Osteocyte (in vitro differentiated cells): ENCODE measurements around the gene TMPRSS3. TPM values are rescaled to one million over a fixed set of nuclear protein-coding genes. Genes with fewer than 3 reads are reported as not detected.

ENCODE experiments used
- DNase-seq: peaks from one replicate; pipeline ENCODE4 v3.0.0; 2021; ENCODE audit warnings: mixed read lengths; ENCODE audit not compliant: unreplicated experiment; ENCODE audit errors: extremely low spot score
- H3K27ac Mint-ChIP-seq: one replicate; pipeline ENCODE4 v1.8.0; 2021; ENCODE audit warnings: mild to moderate bottlenecking, mixed read lengths; ENCODE audit not compliant: unreplicated experiment
- H3K27me3 Mint-ChIP-seq: one replicate; pipeline ENCODE4 v1.8.0; 2021; ENCODE audit warnings: mixed read lengths; ENCODE audit not compliant: unreplicated experiment
- H3K36me3 Mint-ChIP-seq: one replicate; pipeline ENCODE4 v1.8.0; 2021; ENCODE audit warnings: mixed read lengths; ENCODE audit not compliant: unreplicated experiment
- H3K4me1 Mint-ChIP-seq: one replicate; pipeline ENCODE4 v1.8.0; 2021; ENCODE audit warnings: mixed read lengths; ENCODE audit not compliant: unreplicated experiment
- H3K4me3 Mint-ChIP-seq: one replicate; pipeline ENCODE4 v1.8.0; 2021; ENCODE audit warnings: mild to moderate bottlenecking, moderate library complexity, mixed read lengths; ENCODE audit not compliant: unreplicated experiment
- H3K9me3 Mint-ChIP-seq: one replicate; pipeline ENCODE4 v1.8.0; 2021; ENCODE audit warnings: mixed read lengths; ENCODE audit not compliant: unreplicated experiment
- long read RNA-seq: library from polyadenylated mRNA; unstranded; transcript quantifications from one replicate; pipeline ENCODE4 v2.0.0, GENCODE V29; 2021
- total RNA-seq: library from RNA; stranded (reverse); gene quantifications from 2 replicates; pipeline ENCODE4 v1.2.1, GENCODE V29; 2021
- TF ChIP-seq, protein P1 (sequence below): fragments of 200-600 bp; sonication (generic); IDR thresholded peaks from 2 replicates; pipeline ENCODE4 v1.5.0; 2021; ENCODE audit warnings: antibody characterized with exemption, mild to moderate bottlenecking, moderate library complexity

TMPRSS3 gene
- total RNA-seq: not detected in 2 replicates
- long read RNA-seq, partial matches to known transcripts: 0 of 1 reads
- long read RNA-seq, other reads (novel, unspliced or antisense): 0 of 1 reads

DNA sequence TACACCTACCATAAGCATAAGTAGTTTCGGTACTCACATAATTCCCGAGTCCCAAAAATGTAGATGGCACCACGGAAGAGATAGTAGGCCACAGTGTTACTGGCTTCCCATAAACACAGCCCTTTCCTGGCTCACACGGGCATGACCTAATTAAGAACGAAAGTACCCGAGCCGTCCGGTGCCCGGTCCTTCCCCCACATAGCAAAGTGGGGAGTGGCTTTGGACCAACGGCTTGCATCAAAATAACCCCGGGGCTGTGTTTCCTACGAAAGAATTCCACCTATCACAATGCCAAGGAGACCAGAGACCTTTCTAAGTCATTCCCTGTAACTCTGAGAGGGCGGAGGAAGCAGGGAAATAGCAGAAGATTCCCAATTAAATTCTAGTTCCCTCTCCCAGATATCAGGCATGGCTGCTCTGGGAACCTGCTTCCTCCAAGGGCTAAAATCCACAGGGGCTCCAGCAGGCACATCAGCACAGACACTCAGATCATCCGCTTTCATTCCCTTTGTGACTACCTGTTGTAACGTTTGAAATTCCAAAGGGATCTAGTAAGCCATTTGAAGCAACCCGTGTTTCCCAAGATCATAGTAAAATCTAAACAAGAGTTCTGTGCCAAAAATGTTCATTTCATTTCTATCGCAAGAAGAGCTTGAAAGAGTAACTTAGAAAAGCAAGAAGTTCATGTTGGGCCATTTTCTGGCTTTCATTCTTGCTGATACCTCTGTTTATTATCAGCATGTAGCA lies at the start of gene TMPRSS3:
TSS of gene TMPRSS3 (minus strand) at position 148 of the 747 bp plus-strand sequence. CDS start 635 bp downstream, outside the sequence.
- no peaks in the 10 kb centered on the region for H3K36me3 Mint-ChIP-seq
- H3K9me3 Mint-ChIP-seq: no peaks in the 10 kb centered on the region
- H3K4me3 Mint-ChIP-seq: no peak within 1 kb of the TSS
- TF ChIP-seq, protein P1, sequence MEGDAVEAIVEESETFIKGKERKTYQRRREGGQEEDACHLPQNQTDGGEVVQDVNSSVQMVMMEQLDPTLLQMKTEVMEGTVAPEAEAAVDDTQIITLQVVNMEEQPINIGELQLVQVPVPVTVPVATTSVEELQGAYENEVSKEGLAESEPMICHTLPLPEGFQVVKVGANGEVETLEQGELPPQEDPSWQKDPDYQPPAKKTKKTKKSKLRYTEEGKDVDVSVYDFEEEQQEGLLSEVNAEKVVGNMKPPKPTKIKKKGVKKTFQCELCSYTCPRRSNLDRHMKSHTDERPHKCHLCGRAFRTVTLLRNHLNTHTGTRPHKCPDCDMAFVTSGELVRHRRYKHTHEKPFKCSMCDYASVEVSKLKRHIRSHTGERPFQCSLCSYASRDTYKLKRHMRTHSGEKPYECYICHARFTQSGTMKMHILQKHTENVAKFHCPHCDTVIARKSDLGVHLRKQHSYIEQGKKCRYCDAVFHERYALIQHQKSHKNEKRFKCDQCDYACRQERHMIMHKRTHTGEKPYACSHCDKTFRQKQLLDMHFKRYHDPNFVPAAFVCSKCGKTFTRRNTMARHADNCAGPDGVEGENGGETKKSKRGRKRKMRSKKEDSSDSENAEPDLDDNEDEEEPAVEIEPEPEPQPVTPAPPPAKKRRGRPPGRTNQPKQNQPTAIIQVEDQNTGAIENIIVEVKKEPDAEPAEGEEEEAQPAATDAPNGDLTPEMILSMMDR: no peak
- peaks cover 35% of the 10 kb centered on the region for H3K4me1 Mint-ChIP-seq
- no peak for DNase-seq
- peaks cover 11% of the 10 kb centered on the region for H3K27me3 Mint-ChIP-seq
- peak within 1 kb of the TSS; percentile 39 for H3K27ac Mint-ChIP-seq

DNA sequence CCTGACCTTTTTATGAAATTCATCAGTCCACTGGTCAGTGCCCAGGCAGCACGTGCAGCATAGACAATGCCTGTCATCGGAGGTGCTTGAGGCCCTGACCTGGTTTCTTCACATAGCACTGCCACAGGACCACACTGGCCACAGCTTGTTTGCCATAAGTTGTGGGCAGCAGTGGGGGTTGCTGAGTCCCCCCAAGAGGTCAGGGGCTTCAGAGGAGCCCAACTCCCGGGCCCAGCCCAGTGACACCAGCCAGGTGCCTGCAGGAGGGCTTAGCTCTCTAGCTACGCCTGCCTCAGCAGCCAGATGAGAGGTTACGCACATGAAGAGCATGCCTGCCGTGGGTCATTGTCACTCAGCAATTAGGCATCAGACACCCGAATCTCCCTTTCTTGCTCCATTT lies 49.5 kb upstream of the TMPRSS3 start:
- peaks cover 29% of the 10 kb centered on the region for H3K27me3 Mint-ChIP-seq
- no peaks in the 10 kb centered on the region for H3K9me3 Mint-ChIP-seq
- TF ChIP-seq, protein P1: no peak
- no peak overlapping the region for H3K27ac Mint-ChIP-seq
- peaks cover 6% of the 10 kb centered on the region for H3K4me1 Mint-ChIP-seq
- no peaks in the 10 kb centered on the region for H3K36me3 Mint-ChIP-seq
- DNase-seq: no peak
- no peak overlapping the region for H3K4me3 Mint-ChIP-seq

DNA sequence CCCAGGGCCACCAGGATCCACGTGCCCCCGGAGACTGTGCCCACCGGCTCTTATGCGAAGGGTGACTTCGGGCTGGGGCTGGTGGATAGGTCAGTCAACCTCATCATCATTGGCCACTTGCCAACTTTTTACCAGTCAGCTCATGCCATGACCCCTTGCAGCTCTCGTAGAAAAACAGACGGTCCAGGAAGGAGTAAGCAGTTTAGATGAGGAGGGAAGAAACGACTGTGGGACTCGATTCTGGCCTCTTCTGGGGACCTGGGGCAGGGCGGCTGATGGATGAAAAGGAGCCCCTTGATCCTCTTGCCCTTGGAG lies 48.9 kb upstream of the TMPRSS3 start:
- H3K27ac Mint-ChIP-seq: no peak overlapping the region
- H3K36me3 Mint-ChIP-seq: no peaks in the 10 kb centered on the region
- peaks cover 29% of the 10 kb centered on the region for H3K27me3 Mint-ChIP-seq
- TF ChIP-seq, protein P1: no peak
- peaks cover under 1% of the 10 kb centered on the region for H3K4me1 Mint-ChIP-seq
- no peak overlapping the region for H3K4me3 Mint-ChIP-seq
- no peak for DNase-seq
- no peaks in the 10 kb centered on the region for H3K9me3 Mint-ChIP-seq

DNA sequence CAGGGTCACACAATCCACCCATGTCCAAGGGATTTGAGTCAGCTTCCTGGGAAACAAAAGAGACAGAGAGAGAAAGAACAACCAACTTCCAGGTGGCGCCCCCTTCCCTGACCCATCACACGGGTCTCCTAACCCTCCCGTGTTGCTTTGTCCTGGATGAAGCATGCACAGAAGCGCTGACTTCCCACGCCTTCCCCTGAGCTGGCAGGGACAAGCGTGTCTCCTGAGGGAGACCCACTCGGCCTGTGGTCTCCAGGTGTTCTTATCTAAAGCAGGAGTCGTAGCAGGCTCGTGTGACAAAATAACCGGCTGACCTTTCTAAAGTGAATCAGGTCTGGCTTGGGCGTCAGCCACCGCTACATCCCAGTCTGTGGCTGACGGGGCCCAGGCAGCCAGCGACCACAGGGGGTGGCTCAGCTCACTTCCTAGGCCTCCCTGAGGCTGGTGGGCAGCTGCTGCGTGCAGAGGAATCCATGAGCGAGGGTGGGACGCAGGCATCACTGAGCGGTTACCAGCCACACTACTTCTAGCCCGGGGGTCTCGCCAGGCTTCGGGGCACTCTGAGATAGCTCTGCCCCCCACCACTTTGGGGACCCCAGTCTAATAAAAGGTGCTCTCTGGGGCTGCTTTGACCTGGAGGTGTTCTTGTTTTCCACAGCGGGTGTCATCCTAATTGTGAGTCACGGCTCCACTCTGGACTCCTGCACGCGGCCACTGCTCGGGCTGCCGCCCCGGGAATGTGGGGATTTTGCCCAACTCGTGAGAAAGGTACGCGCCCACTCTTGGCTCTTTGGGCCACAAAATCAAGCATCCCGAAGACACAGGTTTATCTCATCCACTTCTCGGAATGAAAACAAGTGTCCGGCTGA lies 48.3 kb upstream of the TMPRSS3 start:
- Mint-ChIP-seq H3K27ac (no peak overlapping the region), H3K36me3 (no peaks in the 10 kb centered on the region), H3K9me3 (no peaks in the 10 kb centered on the region), H3K27me3 (peaks cover 29% of the 10 kb centered on the region), H3K4me1 (no peaks in the 10 kb centered on the region), H3K4me3 (no peak overlapping the region)
- DNase-seq: no peak
- TF ChIP-seq, protein P1: no peak
